ENCODE data around the gene KCNJ2. TPM values are rescaled to one million over a fixed set of nuclear protein-coding genes. Genes with fewer than 3 reads are reported as not detected.

The KCNJ2 gene
- total RNA-seq, 1 donor from 2014 or later, result 1.3 TPM

- Mint-ChIP-seq H3K27ac (ENCODE audit: unreplicated experiment) (no peak overlapping the region), H3K9me3 (ENCODE audit: unreplicated experiment) (no peaks in the 10 kb centered on the region), H3K4me3 (ENCODE audit: unreplicated experiment) (no peak overlapping the region), H3K36me3 (ENCODE audit: unreplicated experiment) (peaks cover 5% of the 10 kb centered on the region), H3K27me3 (ENCODE audit: unreplicated experiment) (no peaks in the 10 kb centered on the region), H3K4me1 (ENCODE audit: low read depth, unreplicated experiment) (peaks cover 12% of the 10 kb centered on the region)
- TF ChIP-seq CTCF (IDR thresholded peaks at IDR 0.05; ENCODE audit: partially characterized antibody, unreplicated experiment), result no peak
- no peak for DNase-seq
These were observed 36.8 kb upstream of the KCNJ2 start for GRCh38 chr17:70132505-70132904.

- Mint-ChIP-seq H3K27me3 (ENCODE audit: unreplicated experiment) (no peaks in the 10 kb centered on the region), H3K4me1 (ENCODE audit: low read depth, unreplicated experiment) (peaks cover 17% of the 10 kb centered on the region), H3K9me3 (ENCODE audit: unreplicated experiment) (no peaks in the 10 kb centered on the region), H3K27ac (ENCODE audit: unreplicated experiment) (no peak overlapping the region), H3K4me3 (ENCODE audit: unreplicated experiment) (no peak overlapping the region), H3K36me3 (ENCODE audit: unreplicated experiment) (no peaks in the 10 kb centered on the region)
- no peak for TF ChIP-seq CTCF (IDR thresholded peaks at IDR 0.05; ENCODE audit: partially characterized antibody, unreplicated experiment)
- DNase-seq, result no peak
These were observed 35.3 kb upstream of the KCNJ2 start for GRCh38 chr17:70134042-70134441.

GRCh38 chr17:70134777-70135176 lies 34.6 kb upstream of the KCNJ2 start:
- no peak for DNase-seq
- Mint-ChIP-seq H3K27me3 (ENCODE audit: unreplicated experiment) (no peaks in the 10 kb centered on the region), H3K9me3 (ENCODE audit: unreplicated experiment) (no peaks in the 10 kb centered on the region), H3K36me3 (ENCODE audit: unreplicated experiment) (no peaks in the 10 kb centered on the region), H3K4me1 (ENCODE audit: low read depth, unreplicated experiment) (peaks cover 17% of the 10 kb centered on the region), H3K27ac (ENCODE audit: unreplicated experiment) (no peak overlapping the region), H3K4me3 (ENCODE audit: unreplicated experiment) (no peak overlapping the region)
- no peak for TF ChIP-seq CTCF (IDR thresholded peaks at IDR 0.05; ENCODE audit: partially characterized antibody, unreplicated experiment)

- Mint-ChIP-seq H3K27ac (ENCODE audit: unreplicated experiment) (no peak overlapping the region), H3K9me3 (ENCODE audit: unreplicated experiment) (no peaks in the 10 kb centered on the region), H3K4me1 (ENCODE audit: low read depth, unreplicated experiment) (peaks cover 5% of the 10 kb centered on the region), H3K27me3 (ENCODE audit: unreplicated experiment) (no peaks in the 10 kb centered on the region), H3K36me3 (ENCODE audit: unreplicated experiment) (no peaks in the 10 kb centered on the region), H3K4me3 (ENCODE audit: unreplicated experiment) (no peak overlapping the region)
- no peak for TF ChIP-seq CTCF (IDR thresholded peaks at IDR 0.05; ENCODE audit: partially characterized antibody, unreplicated experiment)
- no peak for DNase-seq
These were observed 33.2 kb upstream of the KCNJ2 start for GRCh38 chr17:70136131-70136530.

- Mint-ChIP-seq H3K27ac (ENCODE audit: unreplicated experiment) (no peak overlapping the region), H3K4me3 (ENCODE audit: unreplicated experiment) (no peak overlapping the region), H3K36me3 (ENCODE audit: unreplicated experiment) (no peaks in the 10 kb centered on the region), H3K9me3 (ENCODE audit: unreplicated experiment) (no peaks in the 10 kb centered on the region), H3K27me3 (ENCODE audit: unreplicated experiment) (no peaks in the 10 kb centered on the region), H3K4me1 (ENCODE audit: low read depth, unreplicated experiment) (peaks cover 5% of the 10 kb centered on the region)
- no peak for TF ChIP-seq CTCF (IDR thresholded peaks at IDR 0.05; ENCODE audit: partially characterized antibody, unreplicated experiment)
- DNase-seq, result no peak
These were observed 31.7 kb upstream of the KCNJ2 start for GRCh38 chr17:70137451-70138230.
